Fibroblast of lung (primary cell): ENCODE data around the gene DKK3. TPM values are rescaled to one million over a fixed set of nuclear protein-coding genes. Genes with fewer than 3 reads are reported as not detected.

Experiments used
- DNase-seq, 2 donors: peaks; one replicate each; pipeline versions ENCODE4 v3.0.0 to v3.0.0-alpha.2; 2010; ENCODE audit warnings: low read depth in 2 of 2
- H2AFZ ChIP-seq: 2 replicates; pipeline ENCODE4 v1.5.1; 2012; ENCODE audit warnings: low read length, control low read depth, inconsistent platforms
- H3K27ac ChIP-seq: 2 replicates; pipeline ENCODE4 v1.5.1; 2011; ENCODE audit warnings: low read length, control low read depth; ENCODE audit not compliant: insufficient read depth
- H3K27me3 ChIP-seq: 2 replicates; pipeline ENCODE4 v1.5.1; 2011; ENCODE audit warnings: mild to moderate bottlenecking, low read length; ENCODE audit not compliant: control insufficient read depth, insufficient read depth
- H3K36me3 ChIP-seq: 2 replicates; pipeline ENCODE4 v1.5.1; 2011; ENCODE audit warnings: low read length; ENCODE audit not compliant: control insufficient read depth, insufficient read depth
- H3K4me1 ChIP-seq: 2 replicates; pipeline ENCODE4 v1.5.1; 2011; ENCODE audit warnings: low read length; ENCODE audit not compliant: control insufficient read depth, insufficient read depth; ENCODE audit errors: extremely low read depth
- H3K4me2 ChIP-seq: 2 replicates; pipeline ENCODE4 v1.5.1; 2011; ENCODE audit warnings: low read length, control low read depth; ENCODE audit not compliant: insufficient read depth; ENCODE audit errors: extremely low read depth
- H3K4me3 ChIP-seq, 4 experiments: fragments of 200-600 bp in 1 of 4; sonication (generic) in 1 of 4; replicated peaks in 1 of 4; 2 replicates each; pipeline ENCODE4 v1.5.1; 2011 to 2016; ENCODE audit warnings: low read length in 4 of 4, low read depth in 3 of 4, mild to moderate bottlenecking in 3 of 4, control low read depth in 2 of 4, inconsistent platforms in 1 of 4, mixed read lengths in 1 of 4; ENCODE audit not compliant: insufficient read depth in 1 of 4; ENCODE audit errors: control extremely low read depth in 1 of 4
- H3K79me2 ChIP-seq: 2 replicates; pipeline ENCODE4 v1.5.1; 2012; ENCODE audit warnings: mild to moderate bottlenecking, low read length, inconsistent platforms; ENCODE audit not compliant: control insufficient read depth, insufficient read depth
- H3K9ac ChIP-seq: 2 replicates; pipeline ENCODE4 v1.5.1; 2011; ENCODE audit warnings: mild to moderate bottlenecking, low read length, control low read depth; ENCODE audit not compliant: insufficient read depth
- H3K9me3 ChIP-seq: 2 replicates; pipeline ENCODE4 v1.5.1; 2012; ENCODE audit warnings: low read depth, low read length; ENCODE audit not compliant: control insufficient read depth, insufficient read depth
- H4K20me1 ChIP-seq: 2 replicates; pipeline ENCODE4 v1.5.1; 2011; ENCODE audit warnings: low read length; ENCODE audit not compliant: control insufficient read depth, insufficient read depth; ENCODE audit errors: extremely low read depth
- CTCF ChIP-seq, 2 donors: IDR thresholded peaks in 1 of 2; conservative IDR thresholded peaks in 1 of 2; 1 replicate in 1 of 2; 2 replicates in 1 of 2; pipeline ENCODE4 v1.5.1; 2011 to 2012; ENCODE audit warnings: low read length in 2 of 2, control low read depth in 1 of 2, inconsistent platforms in 1 of 2, low read depth in 1 of 2, mild to moderate bottlenecking in 1 of 2
- EZH2 ChIP-seq: IDR thresholded peaks from 2 replicates; pipeline ENCODE4 v1.5.1; 2012; ENCODE audit warnings: low read length, control low read depth, mild to moderate bottlenecking; ENCODE audit errors: missing control alignments
- polyA plus RNA-seq, 2 donors: library from polyadenylated mRNA; depleted of rRNA in 1 of 2; stranded (reverse) in 1 of 2; unstranded in 1 of 2; fragments of >200 nt; gene quantifications; 2 replicates each; pipeline ENCODE4 v1.2.1, GENCODE V29; 2011 to 2012; ENCODE audit warnings: missing spikeins in 1 of 2
- total RNA-seq: library from RNA; depleted of rRNA; stranded (reverse); fragments of >200 nt; gene quantifications from 2 replicates; pipeline ENCODE4 v1.2.1, GENCODE V29; 2014

DKK3 gene
- total and polyA plus RNA-seq, 2 donors (not counting 1 experiment from before 2014, with no cell fraction given) = 1,064 to 1,566 TPM

DNA sequence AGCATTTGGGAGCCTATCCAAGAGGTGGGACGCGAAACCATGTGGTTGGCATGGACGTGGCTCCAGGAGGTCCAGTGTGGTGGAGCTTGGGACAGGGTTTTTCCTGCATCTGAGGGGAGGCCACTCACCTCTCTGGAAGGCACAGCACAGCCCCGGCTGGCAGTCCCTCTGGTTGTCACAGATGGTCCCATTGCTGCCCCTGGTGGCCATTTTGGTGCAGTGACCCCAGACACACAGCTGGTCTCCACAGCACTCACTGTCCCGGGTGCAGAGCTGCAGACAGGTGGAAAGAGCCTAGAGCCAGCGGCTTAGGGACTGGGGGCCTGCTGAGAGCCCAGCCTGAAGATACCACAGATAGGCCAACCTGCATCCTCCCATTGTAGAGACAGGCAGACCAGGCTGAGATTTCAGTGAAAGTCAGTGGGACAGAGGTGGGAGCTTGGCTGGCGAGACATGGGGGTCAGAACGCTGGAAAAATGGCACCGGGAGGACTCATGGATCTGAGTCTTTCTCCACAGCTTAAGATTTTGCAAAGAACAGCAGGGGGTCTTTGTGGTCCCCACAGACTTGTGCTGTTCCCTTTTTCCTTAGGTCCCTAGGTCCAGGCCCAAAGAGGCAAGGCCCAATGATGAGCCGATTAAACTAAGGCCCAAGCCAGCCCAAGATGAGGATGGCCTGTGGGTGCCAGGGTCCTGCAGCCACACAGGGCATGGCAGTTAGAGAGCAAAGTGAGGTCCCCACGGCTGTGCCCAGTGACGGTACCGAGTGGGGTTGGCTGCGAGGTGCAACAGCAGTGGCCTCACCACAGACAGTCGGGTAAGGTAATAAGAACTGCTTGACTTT is 41.4 kb downstream of the DKK3 start:
- Histone ChIP-seq H3K4me3 (no peak overlapping the region), H3K9ac (no peak overlapping the region), H3K79me2 (peaks cover 8% of the 10 kb centered on the region), H3K4me2 (no peak overlapping the region), H3K9me3 (no peaks in the 10 kb centered on the region), H4K20me1 (no peaks in the 10 kb centered on the region), H3K27ac (no peak overlapping the region), H3K36me3 (peaks cover 35% of the 10 kb centered on the region), H2AFZ (no peak overlapping the region), H3K4me1 (peaks cover 18% of the 10 kb centered on the region), H3K27me3 (no peaks in the 10 kb centered on the region)
- TF ChIP-seq CTCF (conservative IDR thresholded peaks at IDR 0.05 in 1 of 2, IDR thresholded peaks at IDR 0.05 in 1 of 2; ENCODE audit: low read depth in 1 of 2, low read length in 2 of 2) = peak; percentile 56 to 72
- TF ChIP-seq EZH2 = no peak
- DNase-seq = peak in 1 of 2 donors; percentile 31

- Histone ChIP-seq H3K79me2 (peaks cover 7% of the 10 kb centered on the region), H3K9ac (no peak overlapping the region), H3K4me3 (no peak overlapping the region), H3K27me3 (no peaks in the 10 kb centered on the region), H3K4me1 (peaks cover 17% of the 10 kb centered on the region), H3K36me3 (peaks cover 37% of the 10 kb centered on the region), H2AFZ (no peak overlapping the region), H3K4me2 (no peak overlapping the region), H3K9me3 (no peaks in the 10 kb centered on the region), H3K27ac (no peak overlapping the region), H4K20me1 (no peaks in the 10 kb centered on the region)
- TF ChIP-seq EZH2 (no peak), CTCF (conservative IDR thresholded peaks at IDR 0.05 in 1 of 2, IDR thresholded peaks at IDR 0.05 in 1 of 2; ENCODE audit: low read depth in 1 of 2, low read length in 2 of 2) (no peak)
- no peak for DNase-seq
Measured at GRCh38 chr11:11966354-11966741, 42.1 kb downstream of the DKK3 start.

DNA sequence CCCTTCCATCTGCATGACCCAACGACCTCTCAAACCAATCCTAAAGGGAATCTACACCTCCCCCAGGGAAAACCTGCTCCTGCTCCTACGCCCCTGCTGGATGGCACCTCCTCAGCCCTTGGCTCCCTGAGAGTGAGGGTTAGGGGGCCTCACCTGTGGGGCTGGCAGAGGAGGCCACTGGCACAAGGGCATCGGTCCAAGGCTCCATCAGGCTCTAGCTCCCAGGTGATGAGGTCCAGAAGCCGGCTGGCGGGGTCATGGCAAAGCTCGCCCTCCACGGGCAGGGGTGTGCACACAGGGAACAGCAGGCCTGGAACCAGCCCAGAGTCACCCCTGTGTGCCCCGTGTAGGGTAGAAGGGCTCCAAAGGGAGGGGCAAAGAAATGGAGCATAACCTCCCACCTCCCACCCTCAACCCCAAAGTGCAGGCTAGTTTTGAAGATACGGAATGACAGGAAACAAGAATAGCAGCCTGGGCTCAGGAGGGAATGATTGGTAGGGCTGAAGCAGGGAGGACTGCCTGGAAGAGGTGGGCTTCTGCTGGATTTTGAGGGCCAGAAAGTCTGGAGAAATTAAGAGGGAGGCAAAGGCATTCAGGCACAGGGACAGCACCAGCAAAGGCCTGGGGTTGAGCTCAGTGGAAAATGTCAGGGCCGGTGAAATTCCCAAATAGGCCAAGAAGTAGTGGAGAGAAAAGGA is 42.6 kb downstream of the DKK3 start:
- peaks cover 37% of the 10 kb centered on the region for H3K36me3 ChIP-seq
- no peak overlapping the region for H3K27ac ChIP-seq
- no peaks in the 10 kb centered on the region for H3K9me3 ChIP-seq
- no peak overlapping the region for H3K4me2 ChIP-seq
- H3K27me3 ChIP-seq = no peaks in the 10 kb centered on the region
- peaks cover 17% of the 10 kb centered on the region for H3K4me1 ChIP-seq
- no peak overlapping the region for H3K4me3 ChIP-seq
- H3K9ac ChIP-seq = no peak overlapping the region
- TF ChIP-seq EZH2 (no peak), CTCF (conservative IDR thresholded peaks at IDR 0.05 in 1 of 2, IDR thresholded peaks at IDR 0.05 in 1 of 2; ENCODE audit: low read depth in 1 of 2, low read length in 2 of 2) (no peak)
- peaks cover 7% of the 10 kb centered on the region for H3K79me2 ChIP-seq
- H4K20me1 ChIP-seq = no peaks in the 10 kb centered on the region
- no peak for DNase-seq
- no peak overlapping the region for H2AFZ ChIP-seq
